Measurements from ENCODE around the gene PROB1. TPM values are rescaled to one million over a fixed set of nuclear protein-coding genes. Genes with fewer than 3 reads are reported as not detected.
"Not testable (repeated sequence)": the region's sequence is repeated elsewhere in the genome, so short reads cannot be mapped to it uniquely, and the experiment has no call there.

Gene PROB1
- total RNA-seq = 3.0 TPM

GRCh38 chr5:139394654-139395566 is at the start of gene PROB1:
Gene PROB1, minus strand, starts transcription at chr5:139395104. Its CDS starts 23 bp downstream, at chr5:139395081.
- DNase-seq (ENCODE audit: low spot score) = no peak

- DNase-seq (ENCODE audit: low spot score) = no peak
These were observed 49.0 kb upstream of the PROB1 start for GRCh38 chr5:139443831-139444453.

- not testable (repeated sequence) for DNase-seq (ENCODE audit: low spot score)
These were observed 45.5 kb upstream of the PROB1 start for GRCh38 chr5:139440416-139440815.

GRCh38 chr5:139439013-139439903 is 44.4 kb upstream of the PROB1 start, which contains the start of gene DNAJC18:
Gene DNAJC18, minus strand, starts transcription at chr5:139439525. Its CDS starts 80 bp downstream, at chr5:139439445.
- peak; percentile 93 for DNase-seq (ENCODE audit: low spot score)

GRCh38 chr5:139438707-139439012 is 43.8 kb upstream of the PROB1 start:
- DNase-seq (ENCODE audit: low spot score) = no peak

GRCh38 chr5:139435676-139436075 is 40.8 kb upstream of the PROB1 start:
- DNase-seq (ENCODE audit: low spot score) = no peak

- no peak for DNase-seq (ENCODE audit: low spot score)
These were observed 36.8 kb upstream of the PROB1 start for GRCh38 chr5:139431706-139432105.

GRCh38 chr5:139430015-139430414 is 35.1 kb upstream of the PROB1 start:
- DNase-seq (ENCODE audit: low spot score) = no peak

- DNase-seq (ENCODE audit: low spot score) = no peak
These were observed 31.4 kb upstream of the PROB1 start for GRCh38 chr5:139426203-139426885.

- DNase-seq (ENCODE audit: low spot score) = no peak
These were observed 30.6 kb upstream of the PROB1 start for GRCh38 chr5:139425497-139425896.

GRCh38 chr5:139422307-139422893 is 27.5 kb upstream of the PROB1 start:
- DNase-seq (ENCODE audit: low spot score) = peak; percentile 74

GRCh38 chr5:139419226-139420192 is 24.6 kb upstream of the PROB1 start:
- no peak for DNase-seq (ENCODE audit: low spot score)

- no peak for DNase-seq (ENCODE audit: low spot score)
These were observed 23.9 kb upstream of the PROB1 start for GRCh38 chr5:139418793-139419192.

GRCh38 chr5:139417214-139417613 is 22.3 kb upstream of the PROB1 start:
- no peak for DNase-seq (ENCODE audit: low spot score)

- no peak for DNase-seq (ENCODE audit: low spot score)
These were observed 21.7 kb upstream of the PROB1 start for GRCh38 chr5:139416651-139417050.

GRCh38 chr5:139415869-139416268 is 21.0 kb upstream of the PROB1 start:
- no peak for DNase-seq (ENCODE audit: low spot score)

- no peak for DNase-seq (ENCODE audit: low spot score)
These were observed 20.4 kb upstream of the PROB1 start for GRCh38 chr5:139415221-139415861.

GRCh38 chr5:139414581-139415130 is 19.8 kb upstream of the PROB1 start:
- DNase-seq (ENCODE audit: low spot score) = no peak

- DNase-seq (ENCODE audit: low spot score) = no peak
These were observed 19.1 kb upstream of the PROB1 start for GRCh38 chr5:139413963-139414362.
